Measurements from ENCODE around the gene CTU1.
A peak's percentile ranks its signal among the peaks of the same experiment; 100 is the strongest.
"Not testable (repeated sequence)": the region's sequence is repeated elsewhere in the genome, so short reads cannot be mapped to it uniquely, and the experiment has no call there.

CTU1 gene

DNA sequence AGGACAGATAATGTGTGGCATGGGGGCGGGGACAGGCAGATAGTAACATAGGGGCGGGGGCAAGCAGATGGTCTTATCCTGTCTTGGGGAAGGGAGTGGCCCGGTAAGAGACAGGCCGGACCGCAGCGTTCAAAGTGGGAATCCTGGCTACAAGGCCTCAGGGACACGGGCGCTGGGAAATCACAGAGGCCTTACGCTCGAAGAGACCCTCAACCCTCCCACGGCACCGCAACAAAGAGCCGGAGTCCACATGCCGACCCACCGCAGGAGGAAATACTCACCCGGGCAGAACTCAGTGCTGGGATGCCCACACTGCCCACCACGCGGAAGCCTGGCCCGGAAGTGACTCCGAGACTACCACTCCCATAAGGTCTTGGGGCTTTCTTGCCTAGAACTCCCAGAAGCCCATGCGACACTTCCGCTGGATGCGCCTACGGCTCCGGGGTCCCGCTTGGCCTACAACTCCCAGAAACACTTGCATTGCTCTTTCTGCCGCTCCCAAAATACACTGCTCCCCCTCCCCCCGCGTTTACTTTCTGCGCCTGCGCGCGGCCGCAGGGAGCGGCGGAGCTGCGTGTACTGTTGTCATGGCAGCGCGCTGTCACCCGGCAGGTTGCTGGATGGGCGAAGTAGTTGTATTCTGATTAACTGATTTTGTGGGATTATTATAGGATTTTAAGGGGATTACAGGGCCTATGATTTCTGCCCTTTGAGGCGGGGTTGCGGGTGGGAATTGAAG lies at the start of gene CTU1:
Gene CTU1 (minus strand): TSS at position 344 of the 739 bp plus-strand sequence. CDS start 3,840 bp downstream, outside the sequence.
- DNase-seq (ENCODE audit: low spot score) = peak; percentile 96

DNA sequence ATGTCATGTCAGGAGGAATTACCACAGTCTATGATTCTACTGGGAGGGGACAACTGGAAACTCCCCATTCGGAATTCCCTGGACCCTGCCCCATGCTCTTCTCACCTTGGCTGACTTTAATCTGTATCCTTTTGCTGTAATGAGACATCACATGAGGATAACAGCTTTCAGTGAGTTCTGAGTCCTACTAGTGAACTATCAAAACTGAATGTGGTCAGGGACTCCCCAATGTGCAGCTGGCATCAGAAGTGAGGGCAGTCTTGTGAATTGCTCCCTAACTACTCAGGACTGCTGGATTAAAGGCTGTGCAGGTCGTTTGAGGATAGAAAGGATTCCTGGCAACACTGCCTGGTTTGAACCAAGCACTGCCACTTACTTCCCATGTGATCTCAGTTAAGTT lies 49.1 kb upstream of the CTU1 start:
- DNase-seq (ENCODE audit: low spot score) = no peak

DNA sequence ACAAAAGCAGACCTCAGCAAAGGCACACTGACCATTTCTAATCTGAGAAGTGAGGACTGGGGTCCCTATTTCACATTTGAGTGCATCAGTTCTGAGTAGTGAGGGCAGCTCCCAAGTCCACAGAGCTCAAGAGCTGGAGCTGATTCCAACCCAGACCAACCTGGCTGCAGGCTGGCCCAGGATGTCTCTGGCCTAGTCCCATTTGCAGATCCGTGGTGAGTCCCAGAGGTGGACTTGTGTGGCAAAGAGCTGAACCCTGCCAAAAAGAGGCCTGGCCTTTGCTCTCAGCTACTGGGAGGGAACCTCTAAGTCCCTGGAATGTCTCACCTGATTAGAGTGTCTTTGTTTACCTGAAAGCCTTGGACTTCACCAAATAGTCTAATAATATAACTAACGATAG lies 48.5 kb upstream of the CTU1 start:
- DNase-seq (ENCODE audit: low spot score) = no peak

DNA sequence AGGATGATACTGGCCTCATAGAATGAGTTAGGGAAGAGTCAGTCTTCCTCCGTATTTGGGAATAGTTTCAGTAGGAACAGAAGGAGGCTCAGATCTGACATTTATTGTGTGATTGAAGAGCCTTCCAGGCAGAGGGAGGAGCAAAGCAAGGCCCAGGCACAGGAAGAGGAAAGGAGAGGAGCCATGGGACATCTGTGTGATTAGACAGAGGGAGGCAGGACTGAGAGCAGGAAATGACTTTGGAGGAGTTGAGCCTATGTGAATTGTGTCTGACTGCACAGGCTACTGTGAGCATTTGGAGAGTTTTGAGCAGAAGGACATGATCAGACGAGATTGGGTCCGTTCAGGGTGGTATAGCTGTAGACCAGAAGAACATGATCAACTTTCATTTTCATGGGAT lies 42.4 kb upstream of the CTU1 start:
- no peak for DNase-seq (ENCODE audit: low spot score)

DNA sequence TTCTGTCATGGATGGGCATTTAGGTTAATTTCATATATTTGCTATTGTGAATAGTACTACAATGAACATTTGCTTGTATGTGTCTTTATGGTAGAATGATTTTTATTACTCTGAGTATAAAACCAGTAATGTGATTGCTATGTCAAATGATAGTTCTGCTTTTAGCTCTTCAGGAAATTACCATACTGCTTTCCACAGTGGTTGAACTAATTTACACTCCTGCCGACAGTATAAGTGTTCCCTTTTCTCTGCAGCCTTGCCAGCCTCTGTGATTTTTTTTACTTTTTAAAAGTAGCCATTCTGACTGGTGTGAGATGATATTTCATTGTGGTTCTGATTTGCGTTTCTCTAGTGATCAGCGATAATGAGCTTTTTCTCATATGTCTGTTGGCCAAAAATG lies 40.4 kb upstream of the CTU1 start:
- DNase-seq (ENCODE audit: low spot score) = no peak

DNA sequence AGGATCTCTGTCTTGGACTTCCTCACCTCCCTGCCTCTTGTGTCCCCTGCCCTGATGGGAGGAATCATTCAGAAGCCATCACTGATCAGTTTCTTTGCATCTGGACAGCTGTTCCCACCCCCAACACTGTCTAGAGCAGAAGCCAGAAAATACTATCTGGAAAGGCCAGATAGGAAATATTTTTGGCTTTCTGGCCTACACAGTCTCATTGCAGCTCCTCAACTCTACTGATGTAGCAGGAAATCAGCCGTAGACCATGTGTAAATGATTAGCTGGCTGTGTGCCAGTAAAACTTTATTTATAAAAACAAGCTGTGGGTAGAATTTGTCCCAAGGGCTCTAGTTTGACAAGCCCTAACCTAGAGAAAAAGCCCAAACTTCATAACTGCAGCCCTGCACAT lies 39.5 kb upstream of the CTU1 start:
- no peak for DNase-seq (ENCODE audit: low spot score)

DNA sequence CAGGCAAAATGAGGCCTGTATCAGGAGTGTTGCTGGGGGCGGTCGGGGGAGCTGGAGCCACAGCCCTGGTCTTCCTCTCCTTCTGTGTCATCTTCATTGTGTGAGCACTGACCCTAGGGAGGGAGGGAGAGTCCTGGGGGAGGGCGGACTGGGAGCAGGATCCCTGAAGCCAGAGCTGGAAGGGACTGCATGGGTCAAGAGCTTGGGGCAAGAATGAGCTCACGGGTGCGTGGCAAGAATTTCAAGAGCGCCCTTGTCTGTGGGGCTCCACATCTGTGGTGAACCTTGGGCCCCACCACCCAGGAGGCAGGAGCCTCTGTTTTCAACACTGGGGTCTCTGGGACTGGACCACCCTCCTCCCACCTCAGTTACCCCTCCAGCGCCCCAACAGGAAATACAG lies 38.5 kb upstream of the CTU1 start:
- DNase-seq (ENCODE audit: low spot score) = no peak

DNA sequence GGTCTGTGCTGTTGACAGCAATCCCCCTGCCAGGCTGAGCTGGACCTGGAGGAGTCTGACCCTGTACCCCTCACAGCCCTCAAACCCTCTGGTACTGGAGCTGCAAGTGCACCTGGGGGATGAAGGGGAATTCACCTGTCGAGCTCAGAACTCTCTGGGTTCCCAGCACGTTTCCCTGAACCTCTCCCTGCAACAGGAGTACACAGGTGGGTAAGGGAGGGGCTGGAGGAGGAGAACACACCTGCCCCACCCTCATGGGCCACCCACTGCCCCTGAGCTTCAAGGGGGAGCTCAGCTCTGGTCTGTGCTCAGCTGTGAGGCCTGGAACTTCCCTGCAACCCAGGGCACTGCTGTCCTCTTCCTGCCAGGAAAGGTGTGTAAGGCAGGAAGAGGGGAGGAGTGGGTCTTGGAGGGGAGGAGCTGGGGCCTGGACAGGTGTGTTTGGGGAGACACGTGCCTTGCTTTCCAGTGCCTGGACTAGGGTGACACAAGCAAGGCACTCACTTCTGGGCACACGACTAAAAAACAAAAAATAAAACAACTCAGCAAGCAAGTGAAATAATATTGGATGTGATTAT lies 37.8 kb upstream of the CTU1 start:
- DNase-seq (ENCODE audit: low spot score) = no peak

DNA sequence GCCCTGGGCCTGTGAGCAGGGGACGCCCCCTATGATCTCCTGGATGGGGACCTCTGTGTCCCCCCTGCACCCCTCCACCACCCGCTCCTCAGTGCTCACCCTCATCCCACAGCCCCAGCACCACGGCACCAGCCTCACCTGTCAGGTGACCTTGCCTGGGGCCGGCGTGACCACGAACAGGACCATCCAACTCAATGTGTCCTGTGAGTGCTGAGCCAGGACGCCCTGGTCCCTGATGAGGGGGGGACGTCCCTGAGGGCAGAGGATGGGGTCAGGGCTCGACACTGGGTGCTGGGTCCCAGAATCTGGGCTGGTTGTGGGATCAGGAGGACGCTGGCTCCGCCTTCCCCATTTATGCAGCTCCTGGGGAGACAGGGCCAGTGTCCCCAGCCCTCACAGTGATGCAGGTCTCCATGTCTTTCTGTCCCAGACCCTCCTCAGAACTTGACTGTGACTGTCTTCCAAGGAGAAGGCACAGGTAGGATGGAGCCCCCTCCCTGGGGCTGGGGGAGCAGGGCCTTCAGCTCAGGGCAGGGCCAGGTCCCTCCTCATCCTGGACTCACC lies 36.4 kb upstream of the CTU1 start:
- DNase-seq (ENCODE audit: low spot score) = no peak

DNA sequence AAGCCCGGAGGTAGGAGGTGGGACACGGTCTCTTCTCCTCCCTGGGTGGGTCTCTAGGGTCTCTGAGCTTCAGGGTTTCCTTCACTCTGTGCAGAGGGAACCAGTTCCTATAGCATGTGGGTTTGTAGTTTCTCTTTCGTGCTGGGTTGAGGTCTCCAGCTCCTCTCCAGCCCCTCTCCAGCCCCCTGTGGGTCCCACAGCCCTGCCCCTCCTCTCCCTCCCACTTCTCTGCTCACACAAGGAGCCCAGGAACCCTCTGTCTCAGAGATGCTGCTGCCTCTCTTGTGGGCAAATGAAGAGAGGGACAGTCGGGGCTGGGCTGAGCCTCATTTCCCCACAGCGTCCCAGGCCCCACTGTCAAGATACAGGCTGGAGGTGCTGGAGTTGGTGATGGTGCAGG lies 35.3 kb upstream of the CTU1 start:
- DNase-seq (ENCODE audit: low spot score) = no peak

DNA sequence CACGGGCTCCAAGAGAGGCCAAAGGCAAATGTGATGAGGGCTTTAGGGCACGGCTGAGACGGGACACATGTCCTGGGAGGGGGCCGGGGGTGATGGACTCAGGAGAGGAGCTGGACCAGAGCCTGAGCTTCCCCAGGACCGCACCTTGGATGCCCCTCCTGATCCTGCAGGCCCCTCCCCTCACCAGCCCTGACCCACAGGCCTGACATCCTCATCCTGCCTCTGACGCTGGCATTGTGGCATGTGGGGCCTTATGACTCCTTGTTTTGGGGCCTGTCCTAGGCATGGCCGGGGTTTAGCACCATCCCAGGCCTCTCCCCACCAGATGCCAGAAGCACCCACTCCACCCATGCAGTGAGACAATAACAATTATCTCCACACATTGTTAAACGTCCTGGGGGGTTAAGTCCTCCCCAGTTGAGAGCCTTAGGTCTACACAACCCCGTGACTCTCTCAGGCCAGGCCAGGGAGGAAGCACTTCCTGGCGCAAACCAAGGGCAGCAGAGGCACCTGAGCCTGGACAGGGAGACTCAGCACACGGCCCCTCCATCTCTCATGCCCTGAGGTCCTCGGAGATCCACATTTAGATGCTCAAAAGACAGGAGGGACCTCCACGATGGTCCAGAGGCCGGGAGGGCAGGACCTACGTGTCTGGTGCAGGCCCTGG lies 34.7 kb upstream of the CTU1 start:
- not testable (repeated sequence) for DNase-seq (ENCODE audit: low spot score)

DNA sequence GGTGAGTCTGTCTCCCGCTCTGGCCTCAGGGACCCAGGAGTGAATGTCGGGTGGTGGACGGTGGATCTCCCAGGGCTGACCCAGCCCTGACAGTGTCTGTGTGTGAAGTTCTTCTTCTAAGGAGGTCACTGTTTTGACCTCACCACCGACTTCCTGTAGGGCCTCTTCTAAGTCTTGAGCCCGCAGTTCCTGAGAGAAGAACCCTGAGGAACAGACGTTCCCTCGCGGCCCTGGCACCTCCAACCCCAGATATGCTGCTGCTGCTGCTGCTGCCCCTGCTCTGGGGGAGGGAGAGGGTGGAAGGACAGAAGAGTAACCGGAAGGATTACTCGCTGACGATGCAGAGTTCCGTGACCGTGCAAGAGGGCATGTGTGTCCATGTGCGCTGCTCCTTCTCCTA lies 33.9 kb upstream of the CTU1 start, which contains the start of gene SIGLEC7:
Gene SIGLEC7 (plus strand): TSS at position 183 of the 400 bp plus-strand sequence. CDS start 69 bp downstream, at position 252.
- DNase-seq (ENCODE audit: low spot score) = no peak

DNA sequence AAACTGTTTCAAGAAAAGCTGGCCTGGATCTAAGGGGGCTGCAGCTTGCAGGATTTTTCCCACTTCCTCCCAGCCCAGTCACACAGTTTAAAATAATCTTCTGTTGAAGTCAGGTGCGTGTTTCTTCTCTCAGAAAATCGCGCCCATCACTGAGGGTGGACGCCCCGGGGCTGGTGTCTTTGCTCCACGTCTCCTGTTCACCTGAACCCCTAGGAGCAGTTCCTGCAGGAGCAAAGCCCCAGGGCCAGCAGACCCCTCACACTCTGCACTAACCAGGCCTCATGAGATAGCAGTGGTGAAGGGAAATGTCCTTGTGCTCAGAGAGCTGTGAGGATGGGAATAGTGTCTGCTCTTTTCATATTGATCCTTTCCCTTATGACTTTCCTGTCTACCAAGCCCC lies 33.0 kb upstream of the CTU1 start:
- DNase-seq (ENCODE audit: low spot score) = no peak

DNA sequence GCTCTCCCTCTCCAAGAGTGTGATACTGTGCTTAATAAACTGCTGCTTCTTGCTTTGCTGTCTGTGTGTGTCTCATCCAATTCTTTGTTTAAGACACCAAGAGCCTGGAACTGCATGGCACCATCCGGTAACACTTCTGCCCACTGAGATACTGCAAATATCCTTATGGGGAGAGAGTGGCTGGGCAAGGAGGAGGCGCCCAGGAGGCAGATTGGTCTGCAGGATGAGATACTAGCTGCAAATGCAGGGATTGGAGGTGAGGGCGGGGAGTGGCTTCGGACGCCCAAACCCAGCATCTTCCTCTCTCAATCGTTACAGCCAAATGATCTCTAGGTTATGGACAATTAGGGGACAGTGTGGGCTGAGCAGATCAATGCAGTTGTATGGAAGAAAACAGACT lies 32.2 kb upstream of the CTU1 start:
- DNase-seq (ENCODE audit: low spot score) = no peak

DNA sequence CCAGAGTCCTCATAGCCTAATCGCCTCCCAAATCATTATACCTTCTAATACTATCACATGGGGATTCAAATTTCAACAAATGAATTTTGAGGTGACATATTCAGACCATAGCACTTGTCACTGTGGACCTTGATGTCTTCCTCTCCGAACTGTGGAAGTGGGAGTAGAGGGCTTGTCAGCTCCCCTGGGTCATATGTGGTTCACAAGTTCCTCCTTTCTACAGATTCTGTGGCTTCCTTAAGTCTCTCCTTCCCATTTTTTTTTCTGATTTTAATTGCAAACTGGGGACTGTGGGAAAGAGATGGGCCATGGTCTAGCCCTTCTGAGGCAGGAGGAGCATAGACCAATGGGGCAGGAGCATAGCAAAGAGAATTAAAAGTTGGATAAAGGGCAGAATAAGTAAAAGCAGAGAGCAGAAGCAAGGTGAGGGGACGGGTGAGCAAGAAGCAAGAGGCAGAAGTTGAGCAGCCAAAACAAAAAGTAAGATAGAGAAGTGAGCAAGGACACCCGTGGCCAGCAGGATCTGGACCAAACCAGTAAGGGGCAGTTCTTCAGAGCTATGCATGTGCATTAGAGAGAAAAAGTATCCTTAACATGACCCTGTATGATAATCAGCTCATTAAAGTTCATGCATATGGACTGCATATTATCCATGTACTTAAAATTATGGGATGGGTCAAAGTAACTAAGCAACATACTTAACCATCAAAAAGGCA lies 31.2 kb upstream of the CTU1 start:
- no peak for DNase-seq (ENCODE audit: low spot score)

DNA sequence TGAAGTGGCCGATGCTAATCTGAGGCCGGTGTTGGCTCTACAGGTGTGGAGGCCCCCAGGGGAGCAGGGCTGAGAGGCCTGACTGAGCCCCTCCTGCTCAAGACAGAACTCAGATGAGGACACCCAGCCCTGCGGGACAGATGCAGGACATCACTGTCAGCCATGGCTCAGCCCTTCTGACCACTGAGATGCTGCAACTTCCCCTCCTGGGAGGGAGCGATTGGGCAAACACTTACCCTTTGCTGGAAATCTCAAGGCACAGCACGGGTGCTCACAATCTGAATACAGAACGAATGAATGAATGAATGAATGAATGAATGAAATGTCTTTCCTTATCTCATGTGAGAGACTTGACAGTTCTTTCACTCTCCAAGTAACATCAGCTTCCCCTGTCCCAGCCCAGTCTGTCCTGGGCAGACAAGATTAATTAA lies 30.4 kb upstream of the CTU1 start:
- no peak for DNase-seq (ENCODE audit: low spot score)

DNA sequence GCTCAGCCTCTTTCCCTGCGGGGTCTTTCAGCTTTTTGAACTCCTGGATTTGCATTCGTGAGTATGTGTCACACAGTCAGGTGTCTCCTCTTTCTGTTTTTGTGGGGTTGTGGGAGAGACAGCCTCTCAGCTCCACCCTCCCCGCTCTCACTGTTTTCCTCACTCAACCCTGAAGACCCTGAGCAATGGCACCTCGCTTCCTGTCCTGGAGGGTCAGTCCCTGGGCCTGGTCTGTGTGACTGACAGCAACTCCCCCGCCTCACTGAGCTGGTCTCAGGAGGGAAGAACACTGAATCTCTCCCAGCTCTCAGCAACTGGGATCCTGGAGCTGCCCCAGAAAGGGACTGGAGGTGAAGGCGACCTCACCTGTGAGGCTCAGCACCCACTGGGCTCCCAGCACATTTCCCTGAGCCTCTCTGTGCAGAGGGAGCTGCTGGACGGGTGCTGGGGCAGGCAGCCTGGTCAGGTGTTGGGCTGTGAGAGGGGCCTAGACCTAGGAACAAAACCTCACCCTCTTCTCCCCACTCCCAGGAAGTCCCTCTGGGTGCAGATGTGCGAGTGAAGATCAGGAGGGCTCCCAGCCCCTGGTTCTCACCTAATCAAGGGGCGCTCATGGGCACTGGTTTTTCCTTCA lies 29.7 kb upstream of the CTU1 start:
- no peak for DNase-seq (ENCODE audit: low spot score)

DNA sequence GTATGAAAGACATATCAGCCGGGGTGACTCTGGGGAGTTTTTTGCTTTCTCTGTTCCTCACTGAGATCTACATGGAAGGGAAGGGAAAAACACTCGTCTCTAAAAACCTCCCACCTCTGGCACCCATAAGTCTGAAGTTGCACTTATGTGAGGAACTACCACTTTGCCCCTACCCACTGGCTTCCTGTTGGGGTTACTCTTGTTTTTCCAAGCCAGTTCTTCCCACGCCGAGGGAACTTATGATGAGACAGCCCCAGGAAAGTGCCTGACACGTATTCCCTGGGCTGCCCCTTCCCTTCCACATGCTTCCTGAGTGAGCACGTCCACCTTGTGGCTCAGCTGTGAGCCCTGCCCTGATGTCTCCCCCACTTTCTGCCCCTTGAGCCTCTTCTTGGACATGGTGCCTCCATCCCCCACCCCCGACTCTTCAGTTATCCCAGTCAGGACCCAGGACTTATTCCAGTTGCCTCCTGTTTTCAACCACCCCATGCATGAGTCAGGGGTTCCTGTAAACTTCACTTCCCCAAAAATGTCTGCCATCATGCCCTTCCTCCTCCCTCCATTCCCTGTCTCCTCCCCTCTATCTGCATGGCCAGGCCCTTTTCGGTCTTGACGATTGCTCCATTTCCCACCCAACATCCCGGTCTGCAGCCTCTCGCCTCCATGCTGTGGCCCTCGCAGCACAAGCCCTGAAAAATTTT lies 28.8 kb upstream of the CTU1 start:
- no peak for DNase-seq (ENCODE audit: low spot score)

DNA sequence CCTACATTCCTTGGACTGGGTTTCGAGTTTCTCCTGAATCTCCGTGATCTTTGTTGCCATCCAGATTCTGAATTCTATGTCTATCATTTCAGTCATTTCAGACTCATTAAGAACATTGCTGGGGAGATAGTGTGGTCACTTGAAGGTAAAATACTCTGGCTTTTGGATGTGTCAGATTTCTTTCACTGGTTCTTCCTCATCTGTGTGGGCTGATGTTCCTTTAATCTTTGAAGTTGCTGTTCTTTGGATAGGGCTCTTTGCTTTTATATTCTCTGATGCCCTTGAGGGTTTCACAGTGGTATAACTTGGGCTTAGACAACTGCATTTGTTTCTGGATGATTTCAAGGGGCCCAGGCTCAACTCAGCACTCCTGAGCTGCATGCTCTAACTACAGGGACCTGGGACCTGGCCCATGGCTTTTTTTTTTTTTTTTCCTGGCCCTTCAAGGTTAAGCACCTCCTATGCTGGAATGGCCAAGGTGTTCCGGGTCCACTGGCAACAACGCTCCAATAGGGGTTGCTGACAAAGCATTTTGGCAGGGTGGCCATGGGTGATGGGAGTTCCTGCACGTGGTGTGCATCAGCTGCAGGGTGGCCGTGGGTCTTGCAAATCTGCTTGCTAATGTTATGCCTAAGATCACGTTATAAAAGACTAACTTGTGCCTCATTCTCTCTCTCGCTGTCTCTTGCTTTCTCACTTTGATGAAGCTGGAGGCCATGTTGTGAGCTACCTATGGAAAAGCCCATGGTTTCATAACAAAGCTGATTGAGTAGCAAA lies 28.0 kb upstream of the CTU1 start:
- no peak for DNase-seq (ENCODE audit: low spot score)

DNA sequence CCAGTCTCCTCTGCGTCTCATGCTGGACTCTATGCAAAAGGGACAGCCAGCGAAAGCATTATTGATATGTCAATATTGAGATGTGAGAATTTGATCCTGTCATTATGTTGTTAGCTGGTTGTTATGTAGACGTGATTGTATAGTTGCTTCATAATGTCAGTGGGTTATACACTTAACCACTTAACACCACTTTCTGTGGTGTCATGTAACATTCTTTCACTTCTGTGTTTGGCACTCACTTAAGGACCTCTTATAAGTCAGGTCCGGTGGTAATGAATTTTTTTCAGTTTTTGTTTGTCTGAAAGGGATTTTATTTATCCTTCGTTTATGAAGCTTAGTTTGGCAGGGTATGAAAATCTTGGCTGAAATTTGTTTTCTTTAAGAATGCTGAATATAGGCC lies 26.8 kb upstream of the CTU1 start:
- DNase-seq (ENCODE audit: low spot score) = no peak
